Diencephalon (tissue), 1 donor: ENCODE measurements around the gene FAM98A. TPM values are rescaled to one million over a fixed set of nuclear protein-coding genes. Genes with fewer than 3 reads are reported as not detected.

Experiments
- small RNA-seq: library from RNA; depleted of rRNA; stranded (forward); fragments of <200 nt; gene quantifications from one replicate; pipeline ENCODE3, GENCODE V24; 2014
- total RNA-seq: library from RNA; depleted of rRNA; stranded (reverse); fragments of >200 nt; gene quantifications from one replicate; pipeline ENCODE4 v1.2.3, GENCODE V29; 2014

The FAM98A gene
- 36.2 TPM for total RNA-seq

GRCh38 chr2:33599175-33599942, at the start of gene FAM98A:
Gene FAM98A, minus strand, starts transcription at chr2:33599299. Its CDS starts 78 bp downstream, at chr2:33599221.

Small RNA genes within 50 kb of the gene (small RNA-seq; reads per million reads assigned to genes)
- not detected for gene ATP6V0E1P3

Other genes starting within 250 kb of the FAM98A start
- gene RASGRP3, start 122.7 kb downstream of the FAM98A start, total RNA-seq: 14.1 TPM